Measurements from ENCODE around the gene KCND3. TPM values are rescaled to one million over a fixed set of nuclear protein-coding genes. Genes with fewer than 3 reads are reported as not detected.

The KCND3 gene
- total and polyA plus RNA-seq, 2 experiments from 2014 or later: 0.10 to 0.18 TPM

GRCh38 chr1:112033439-112034120 is 44.1 kb upstream of the KCND3 start (continued):
- TF ChIP-seq, protein P1, sequence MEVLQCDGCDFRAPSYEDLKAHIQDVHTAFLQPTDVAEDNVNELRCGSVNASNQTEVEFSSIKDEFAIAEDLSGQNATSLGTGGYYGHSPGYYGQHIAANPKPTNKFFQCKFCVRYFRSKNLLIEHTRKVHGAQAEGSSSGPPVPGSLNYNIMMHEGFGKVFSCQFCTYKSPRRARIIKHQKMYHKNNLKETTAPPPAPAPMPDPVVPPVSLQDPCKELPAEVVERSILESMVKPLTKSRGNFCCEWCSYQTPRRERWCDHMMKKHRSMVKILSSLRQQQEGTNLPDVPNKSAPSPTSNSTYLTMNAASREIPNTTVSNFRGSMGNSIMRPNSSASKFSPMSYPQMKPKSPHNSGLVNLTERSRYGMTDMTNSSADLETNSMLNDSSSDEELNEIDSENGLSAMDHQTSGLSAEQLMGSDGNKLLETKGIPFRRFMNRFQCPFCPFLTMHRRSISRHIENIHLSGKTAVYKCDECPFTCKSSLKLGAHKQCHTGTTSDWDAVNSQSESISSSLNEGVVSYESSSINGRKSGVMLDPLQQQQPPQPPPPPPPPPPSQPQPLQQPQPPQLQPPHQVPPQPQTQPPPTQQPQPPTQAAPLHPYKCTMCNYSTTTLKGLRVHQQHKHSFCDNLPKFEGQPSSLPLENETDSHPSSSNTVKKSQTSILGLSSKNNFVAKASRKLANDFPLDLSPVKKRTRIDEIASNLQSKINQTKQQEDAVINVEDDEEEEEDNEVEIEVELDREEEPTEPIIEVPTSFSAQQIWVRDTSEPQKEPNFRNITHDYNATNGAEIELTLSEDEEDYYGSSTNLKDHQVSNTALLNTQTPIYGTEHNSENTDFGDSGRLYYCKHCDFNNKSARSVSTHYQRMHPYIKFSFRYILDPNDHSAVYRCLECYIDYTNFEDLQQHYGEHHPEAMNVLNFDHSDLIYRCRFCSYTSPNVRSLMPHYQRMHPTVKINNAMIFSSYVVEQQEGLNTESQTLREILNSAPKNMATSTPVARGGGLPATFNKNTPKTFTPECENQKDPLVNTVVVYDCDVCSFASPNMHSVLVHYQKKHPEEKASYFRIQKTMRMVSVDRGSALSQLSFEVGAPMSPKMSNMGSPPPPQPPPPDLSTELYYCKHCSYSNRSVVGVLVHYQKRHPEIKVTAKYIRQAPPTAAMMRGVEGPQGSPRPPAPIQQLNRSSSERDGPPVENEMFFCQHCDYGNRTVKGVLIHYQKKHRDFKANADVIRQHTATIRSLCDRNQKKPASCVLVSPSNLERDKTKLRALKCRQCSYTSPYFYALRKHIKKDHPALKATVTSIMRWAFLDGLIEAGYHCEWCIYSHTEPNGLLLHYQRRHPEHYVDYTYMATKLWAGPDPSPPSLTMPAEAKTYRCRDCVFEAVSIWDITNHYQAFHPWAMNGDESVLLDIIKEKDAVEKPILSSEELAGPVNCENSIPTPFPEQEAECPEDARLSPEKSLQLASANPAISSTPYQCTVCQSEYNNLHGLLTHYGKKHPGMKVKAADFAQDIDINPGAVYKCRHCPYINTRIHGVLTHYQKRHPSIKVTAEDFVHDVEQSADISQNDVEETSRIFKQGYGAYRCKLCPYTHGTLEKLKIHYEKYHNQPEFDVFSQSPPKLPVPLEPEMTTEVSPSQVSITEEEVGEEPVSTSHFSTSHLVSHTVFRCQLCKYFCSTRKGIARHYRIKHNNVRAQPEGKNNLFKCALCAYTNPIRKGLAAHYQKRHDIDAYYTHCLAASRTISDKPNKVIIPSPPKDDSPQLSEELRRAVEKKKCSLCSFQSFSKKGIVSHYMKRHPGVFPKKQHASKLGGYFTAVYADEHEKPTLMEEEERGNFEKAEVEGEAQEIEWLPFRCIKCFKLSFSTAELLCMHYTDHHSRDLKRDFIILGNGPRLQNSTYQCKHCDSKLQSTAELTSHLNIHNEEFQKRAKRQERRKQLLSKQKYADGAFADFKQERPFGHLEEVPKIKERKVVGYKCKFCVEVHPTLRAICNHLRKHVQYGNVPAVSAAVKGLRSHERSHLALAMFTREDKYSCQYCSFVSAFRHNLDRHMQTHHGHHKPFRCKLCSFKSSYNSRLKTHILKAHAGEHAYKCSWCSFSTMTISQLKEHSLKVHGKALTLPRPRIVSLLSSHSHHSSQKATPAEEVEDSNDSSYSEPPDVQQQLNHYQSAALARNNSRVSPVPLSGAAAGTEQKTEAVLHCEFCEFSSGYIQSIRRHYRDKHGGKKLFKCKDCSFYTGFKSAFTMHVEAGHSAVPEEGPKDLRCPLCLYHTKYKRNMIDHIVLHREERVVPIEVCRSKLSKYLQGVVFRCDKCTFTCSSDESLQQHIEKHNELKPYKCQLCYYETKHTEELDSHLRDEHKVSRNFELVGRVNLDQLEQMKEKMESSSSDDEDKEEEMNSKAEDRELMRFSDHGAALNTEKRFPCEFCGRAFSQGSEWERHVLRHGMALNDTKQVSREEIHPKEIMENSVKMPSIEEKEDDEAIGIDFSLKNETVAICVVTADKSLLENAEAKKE (CRISPR knock-in tag; IDR thresholded peaks at IDR 0.05): no peak

DNA sequence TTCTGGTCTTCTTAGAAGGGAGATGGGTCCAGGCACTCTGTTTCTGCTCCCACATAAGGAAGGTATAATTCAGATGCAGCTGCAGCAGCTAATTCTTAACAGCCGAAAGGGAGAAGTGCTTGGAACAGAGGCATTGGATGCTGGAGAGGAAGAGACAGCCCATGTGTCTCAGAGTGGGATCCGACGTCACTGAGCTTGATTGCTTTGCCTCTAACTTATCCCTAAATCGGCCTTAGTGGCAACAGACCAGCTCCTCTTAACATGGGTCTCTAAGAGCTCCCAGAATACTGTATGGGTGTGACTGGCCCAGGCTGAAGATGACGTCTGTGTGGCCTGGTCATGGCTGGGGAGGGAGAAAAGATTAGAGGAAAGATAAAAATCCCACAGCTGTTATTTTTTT is 40.7 kb upstream of the KCND3 start:
- no peak for ATAC-seq
- no peaks in the 10 kb centered on the region for H3K36me3 Mint-ChIP-seq (ENCODE audit: low read depth)

More for the DNA sequence above, 40.7 kb upstream of the KCND3 start:
- no peaks in the 10 kb centered on the region for H3K27me3 ChIP-seq (ENCODE audit: insufficient read depth)
- no peak for TF ChIP-seq EZH2phosphoT487 (IDR thresholded peaks at IDR 0.05; ENCODE audit: unreplicated experiment)
- TF ChIP-seq, protein P1 (CRISPR knock-in tag; IDR thresholded peaks at IDR 0.05): no peak
- TF ChIP-seq, protein P2, sequence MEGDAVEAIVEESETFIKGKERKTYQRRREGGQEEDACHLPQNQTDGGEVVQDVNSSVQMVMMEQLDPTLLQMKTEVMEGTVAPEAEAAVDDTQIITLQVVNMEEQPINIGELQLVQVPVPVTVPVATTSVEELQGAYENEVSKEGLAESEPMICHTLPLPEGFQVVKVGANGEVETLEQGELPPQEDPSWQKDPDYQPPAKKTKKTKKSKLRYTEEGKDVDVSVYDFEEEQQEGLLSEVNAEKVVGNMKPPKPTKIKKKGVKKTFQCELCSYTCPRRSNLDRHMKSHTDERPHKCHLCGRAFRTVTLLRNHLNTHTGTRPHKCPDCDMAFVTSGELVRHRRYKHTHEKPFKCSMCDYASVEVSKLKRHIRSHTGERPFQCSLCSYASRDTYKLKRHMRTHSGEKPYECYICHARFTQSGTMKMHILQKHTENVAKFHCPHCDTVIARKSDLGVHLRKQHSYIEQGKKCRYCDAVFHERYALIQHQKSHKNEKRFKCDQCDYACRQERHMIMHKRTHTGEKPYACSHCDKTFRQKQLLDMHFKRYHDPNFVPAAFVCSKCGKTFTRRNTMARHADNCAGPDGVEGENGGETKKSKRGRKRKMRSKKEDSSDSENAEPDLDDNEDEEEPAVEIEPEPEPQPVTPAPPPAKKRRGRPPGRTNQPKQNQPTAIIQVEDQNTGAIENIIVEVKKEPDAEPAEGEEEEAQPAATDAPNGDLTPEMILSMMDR (conservative IDR thresholded peaks at IDR 0.05; ENCODE audit: low read depth in 2 of 2): no peak
- no peak overlapping the region for H3K4me2 ChIP-seq
- no peak overlapping the region for H3K27ac ChIP-seq (ENCODE audit: low read depth)
- Mint-ChIP-seq H3K9me3 (no peaks in the 10 kb centered on the region), H3K27ac (no peak overlapping the region), H3K4me3 (no peak overlapping the region), H3K27me3 (ENCODE audit: insufficient read depth, low read depth, poor library complexity) (no peaks in the 10 kb centered on the region), H3K4me1 (no peaks in the 10 kb centered on the region)
- H4K20me1 ChIP-seq (replicated peaks; ENCODE audit: insufficient read depth): no peaks in the 10 kb centered on the region; the same call in none of the 2 replicates
- no peak overlapping the region for H2AFZ ChIP-seq
- H3K79me2 ChIP-seq (replicated peaks; ENCODE audit: insufficient read depth): no peaks in the 10 kb centered on the region
- no peaks in the 10 kb centered on the region for H3F3A ChIP-seq (replicated peaks; ENCODE audit: low read depth)
- H3K4me1 ChIP-seq (ENCODE audit: insufficient read depth): no peaks in the 10 kb centered on the region
- DNase-seq (ENCODE audit: low spot score): no peak
- no peak overlapping the region for H3K4me3 ChIP-seq
- no peaks in the 10 kb centered on the region for H3K9me2 ChIP-seq (ENCODE audit: insufficient read depth)
- no peaks in the 10 kb centered on the region for H3K36me3 ChIP-seq (ENCODE audit: insufficient read depth)
